K562 (cell line): ENCODE data around the gene EPX. TPM values are rescaled to one million over a fixed set of nuclear protein-coding genes. Genes with fewer than 3 reads are reported as not detected.

Source experiments
- ATAC-seq: fragments of 200-7000 bp; cut with Tn5 transposase; 3 replicates; pipeline ENCODE4 v1.9.1; 2020; ENCODE audit warnings: moderate library complexity
- BruUV-seq: library from RNA; stranded (reverse); fragments of 400-500 nt; replicated peaks from 2 replicates; lab custom pipeline; 2021; lab: Mats Ljungman, UMichigan
- CTCF ChIA-PET: fragments of 300-600 bp; formaldehyde crosslinking; extraction: SDS; loops from one replicate; lab custom pipeline; 2021; ENCODE audit warnings: low intra/inter-chr PET ratio; lab: Yijun Ruan, JAX
- POLR2A ChIA-PET: fragments of 300-600, 350-650 bp; sonication (Branson Sonifier 250); formaldehyde crosslinking; extraction: SDS; loops from one replicate; lab custom pipeline; 2021; ENCODE audit warnings: antibody characterized with exemption, inconsistent platforms; lab: Yijun Ruan, JAX
- DNase-seq, 4 experiments: peaks; one replicate each; pipeline versions ENCODE4 v3.0.0 to v3.0.0-alpha.2; 2011 to 2018; ENCODE audit warnings: low spot score in 3 of 4, mixed read lengths in 3 of 4; ENCODE audit errors: extremely low read depth in 1 of 4
- FAIRE-seq: peaks from 2 replicates; lab custom pipeline; 2011; peaks lifted over from hg19 to GRCh38; lab: Jason Lieb, UNC
- H2AFZ ChIP-seq: 2 replicates; pipeline ENCODE4 v1.6.0; 2011; ENCODE audit warnings: low read depth, low read length, control low read depth, inconsistent platforms
- H3K27ac ChIP-seq: fragments of 200-600 bp; 3 replicates; pipeline ENCODE4 v1.8.0; 2011; ENCODE audit warnings: low read depth, mild to moderate bottlenecking, control low read depth, inconsistent platforms, low read length, moderate library complexity, mixed read lengths; ENCODE audit errors: extremely low read depth
- H3K27me3 ChIP-seq, 2 experiments: fragments of 300-600 bp in 1 of 2; 2 replicates in 1 of 2; 3 replicates in 1 of 2; pipeline versions ENCODE4 v1.6.0 to v1.8.0; 2011; ENCODE audit warnings: inconsistent platforms in 2 of 2, low read length in 2 of 2, mild to moderate bottlenecking in 1 of 2, mixed read lengths in 1 of 2, moderate library complexity in 1 of 2; ENCODE audit not compliant: control insufficient read depth in 2 of 2, insufficient read depth in 2 of 2
- H3K36me3 ChIP-seq: fragments of 300-600 bp; 3 replicates; pipeline ENCODE4 v1.8.0; 2011; ENCODE audit warnings: mild to moderate bottlenecking, low read length, inconsistent platforms; ENCODE audit not compliant: control insufficient read depth, insufficient read depth
- H3K4me1 ChIP-seq, 2 experiments: fragments of 200-600 bp in 1 of 2; replicated peaks in 1 of 2; 2 replicates in 1 of 2; 3 replicates in 1 of 2; pipeline versions ENCODE4 v1.5.1 to v1.8.0; 2011; ENCODE audit warnings: inconsistent platforms in 2 of 2, low read length in 2 of 2, mild to moderate bottlenecking in 1 of 2, mixed read lengths in 1 of 2, moderate library complexity in 1 of 2; ENCODE audit not compliant: control insufficient read depth in 2 of 2, insufficient read depth in 2 of 2
- H3K4me2 ChIP-seq: 2 replicates; pipeline ENCODE4 v1.6.1; 2011; ENCODE audit warnings: low read length, control low read depth, inconsistent platforms, mixed read lengths; ENCODE audit not compliant: insufficient read depth
- H3K4me3 ChIP-seq: fragments of 200-600 bp; sonication (generic), shearing (Covaris generic); 2 replicates; pipeline ENCODE4 v1.5.1; 2016; ENCODE audit warnings: control low read depth, inconsistent platforms
- H3K79me2 ChIP-seq: fragments of 200-600 bp; 3 replicates; pipeline ENCODE4 v1.8.0; 2011; ENCODE audit warnings: low read length, inconsistent platforms; ENCODE audit not compliant: control insufficient read depth, insufficient read depth
- H3K9ac ChIP-seq, 2 experiments: 2 replicates each; pipeline versions ENCODE4 v1.6.0 to v1.6.1; 2011; ENCODE audit warnings: low read depth in 2 of 2, low read length in 2 of 2, control low read depth in 1 of 2, inconsistent platforms in 1 of 2, mild to moderate bottlenecking in 1 of 2, mixed read lengths in 1 of 2; ENCODE audit not compliant: insufficient read depth in 1 of 2
- H3K9me1 ChIP-seq: one replicate; pipeline ENCODE4 v1.6.0; 2011; ENCODE audit warnings: inconsistent platforms, mild to moderate bottlenecking, low read length, moderate library complexity; ENCODE audit not compliant: control insufficient read depth, insufficient read depth
- H3K9me3 ChIP-seq: replicated peaks from 2 replicates; pipeline ENCODE4 v1.5.1; 2011; ENCODE audit warnings: low read depth, low read length, inconsistent platforms; ENCODE audit not compliant: control insufficient read depth, insufficient read depth
- H4K20me1 ChIP-seq: replicated peaks from 2 replicates; pipeline ENCODE4 v1.6.1; 2011; ENCODE audit warnings: low read length, inconsistent platforms, mixed read lengths; ENCODE audit not compliant: control insufficient read depth, insufficient read depth
- DMBX1 ChIP-seq: fragments of 250-450 bp; sonication (Bioruptor Pico); IDR thresholded peaks from 2 replicates; pipeline ENCODE4 v1.8.0; 2022; ENCODE audit warnings: inconsistent platforms, mild to moderate bottlenecking, moderate library complexity, borderline replicate concordance
- HDAC2 ChIP-seq: fragments of 450-650 bp; IDR thresholded peaks from 2 replicates; pipeline ENCODE4 v1.6.1; 2016; ENCODE audit warnings: mild to moderate bottlenecking
- NBN ChIP-seq: fragments of 450-650 bp; IDR thresholded peaks from 2 replicates; pipeline ENCODE4 v1.6.1; 2016; ENCODE audit warnings: low read depth, mild to moderate bottlenecking
- NR1H2 ChIP-seq: sonication (generic); formaldehyde crosslinking; IDR thresholded peaks from 2 replicates; pipeline ENCODE4 v1.4.0; 2020; ENCODE audit warnings: mild to moderate bottlenecking, missing genetic modification reagents
- WGBS: fragments of 100-300 bp; shearing (Covaris generic); methylation state at CpG from one replicate; pipeline ENCODE4 v1.1.6; 2016; ENCODE audit warnings: low coverage, mixed read lengths; ENCODE audit not compliant: insufficient coverage; ENCODE audit errors: missing lambda C conversion rate; 5-methylcytosine and 5-hydroxymethylcytosine counted together
- in situ Hi-C: fragments of 300-500 bp; cut with MboI; formaldehyde crosslinking; loops from 4 replicates; pipeline ENCODE4 v1.15.0; 2018; ENCODE audit warnings: inconsistent platforms, mixed read lengths
- intact Hi-C: fragments of 100-400 bp; cut with micrococcal nuclease; formaldehyde crosslinking; loops from 2 replicates; pipeline ENCODE4 v1.14.2; 2022
- polyA plus RNA-seq, 8 experiments: library from polyadenylated mRNA; depleted of rRNA in 4 of 8; stranded (reverse) in 5 of 8; unstranded in 3 of 8; fragments of >200 nt; fragmentation: Nextera tagmentation in 2 of 8; fragmentation: Illumina TruSeq in 1 of 8; extraction: Ambion mirVana in 2 of 8; extraction: Trizol in 1 of 8; gene quantifications; 2 replicates each; pipeline versions ENCODE4 v1.2.1 to v1.2.3, GENCODE V29; 2011 to 2014; ENCODE audit warnings: inconsistent platforms in 1 of 8, missing spikeins in 1 of 8
- total RNA-seq, 7 experiments: library from RNA; depleted of rRNA in 6 of 7; stranded (reverse); fragments of >200 nt in 6 of 7; fragmentation: Illumina TruSeq in 2 of 7; extraction: Trizol in 2 of 7; gene quantifications; 2 replicates each; pipeline versions ENCODE4 v1.2.1 to v1.2.3, GENCODE V29; 2011 to 2021; ENCODE audit warnings: low replicate concordance in 1 of 7
- TF ChIP-seq, protein P1 (sequence below): sonication (generic); formaldehyde crosslinking; IDR thresholded peaks from 2 replicates; pipeline ENCODE4 v1.8.0; 2022; ENCODE audit warnings: mild to moderate bottlenecking, missing genetic modification reagents
- TF ChIP-seq, protein P2 (sequence below): fragments of 250-450 bp; sonication (Bioruptor Pico); IDR thresholded peaks from 2 replicates; pipeline ENCODE4 v1.4.0; 2020; ENCODE audit warnings: mild to moderate bottlenecking, moderate library complexity
- TF ChIP-seq, protein P3 (sequence below): fragments of 250-450 bp; sonication (Bioruptor Pico); IDR thresholded peaks from 2 replicates; pipeline ENCODE4 v1.4.0; 2020

Gene EPX
- total and polyA plus RNA-seq, 9 of the 15 experiments (the other 6 are each of a cell fraction or from before 2014, with no cell fraction given) = 0.07 to 0.33 (median 0.19) TPM; not detected in 3

DNA sequence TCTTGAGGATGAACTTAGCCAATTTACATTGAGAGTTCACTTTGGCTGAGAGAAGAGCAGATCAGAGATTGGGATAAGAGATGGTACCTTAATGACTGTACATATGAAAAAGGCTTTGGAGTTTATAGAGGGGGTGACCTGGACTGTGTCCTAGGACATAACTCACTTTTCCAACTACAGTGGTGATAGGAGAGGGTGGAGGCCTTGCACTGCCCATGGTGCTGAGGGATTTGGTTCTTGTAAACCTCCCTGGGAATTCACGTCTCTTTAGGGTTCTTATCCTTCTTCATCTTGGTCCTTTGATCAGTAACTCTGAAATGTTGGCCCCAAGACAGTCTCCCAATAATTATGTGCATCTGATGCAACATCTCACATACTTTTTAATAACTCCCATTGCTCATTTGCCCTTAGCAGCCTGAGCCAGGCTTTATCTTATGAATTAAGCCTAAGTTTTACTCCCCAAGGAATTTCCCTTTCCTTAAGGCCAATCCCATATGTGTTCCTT lies 44.5 kb upstream of the EPX start, which contains the start of gene OR4D1:
Gene OR4D1 (plus strand): TSS at position 455 of the 505 bp plus-strand sequence. CDS start 6,770 bp downstream, outside the sequence.
- in situ Hi-C loops = no loop called here
- Histone ChIP-seq H3K9ac (no peak within 1 kb of the TSS), H3K79me2 (no peaks in the 10 kb centered on the region), H4K20me1 (no peaks in the 10 kb centered on the region), H3K9me1 (no peaks in the 10 kb centered on the region), H3K9me3 (no peaks in the 10 kb centered on the region), H2AFZ (no peak within 1 kb of the TSS), H3K36me3 (no peaks in the 10 kb centered on the region), H3K27me3 (peaks cover 9% of the 10 kb centered on the region in 2 experiments; a peak in 3 of 5 replicates), H3K4me1 (no peaks in the 10 kb centered on the region), H3K4me3 (no peak within 1 kb of the TSS), H3K27ac (no peak within 1 kb of the TSS)
- POLR2A ChIA-PET = no interaction called here
- intact Hi-C loops = no loop called here
- CTCF ChIA-PET = no interaction called here
- 0% methylated on average over 1 of the region's 1 CpG for WGBS
- DNase-seq = no peak
- TF ChIP-seq DMBX1 (CRISPR knock-in tag) (no peak), NR1H2 (CRISPR knock-in tag) (no peak), HDAC2 (no peak), NBN (no peak)
- TF ChIP-seq, protein P1, sequence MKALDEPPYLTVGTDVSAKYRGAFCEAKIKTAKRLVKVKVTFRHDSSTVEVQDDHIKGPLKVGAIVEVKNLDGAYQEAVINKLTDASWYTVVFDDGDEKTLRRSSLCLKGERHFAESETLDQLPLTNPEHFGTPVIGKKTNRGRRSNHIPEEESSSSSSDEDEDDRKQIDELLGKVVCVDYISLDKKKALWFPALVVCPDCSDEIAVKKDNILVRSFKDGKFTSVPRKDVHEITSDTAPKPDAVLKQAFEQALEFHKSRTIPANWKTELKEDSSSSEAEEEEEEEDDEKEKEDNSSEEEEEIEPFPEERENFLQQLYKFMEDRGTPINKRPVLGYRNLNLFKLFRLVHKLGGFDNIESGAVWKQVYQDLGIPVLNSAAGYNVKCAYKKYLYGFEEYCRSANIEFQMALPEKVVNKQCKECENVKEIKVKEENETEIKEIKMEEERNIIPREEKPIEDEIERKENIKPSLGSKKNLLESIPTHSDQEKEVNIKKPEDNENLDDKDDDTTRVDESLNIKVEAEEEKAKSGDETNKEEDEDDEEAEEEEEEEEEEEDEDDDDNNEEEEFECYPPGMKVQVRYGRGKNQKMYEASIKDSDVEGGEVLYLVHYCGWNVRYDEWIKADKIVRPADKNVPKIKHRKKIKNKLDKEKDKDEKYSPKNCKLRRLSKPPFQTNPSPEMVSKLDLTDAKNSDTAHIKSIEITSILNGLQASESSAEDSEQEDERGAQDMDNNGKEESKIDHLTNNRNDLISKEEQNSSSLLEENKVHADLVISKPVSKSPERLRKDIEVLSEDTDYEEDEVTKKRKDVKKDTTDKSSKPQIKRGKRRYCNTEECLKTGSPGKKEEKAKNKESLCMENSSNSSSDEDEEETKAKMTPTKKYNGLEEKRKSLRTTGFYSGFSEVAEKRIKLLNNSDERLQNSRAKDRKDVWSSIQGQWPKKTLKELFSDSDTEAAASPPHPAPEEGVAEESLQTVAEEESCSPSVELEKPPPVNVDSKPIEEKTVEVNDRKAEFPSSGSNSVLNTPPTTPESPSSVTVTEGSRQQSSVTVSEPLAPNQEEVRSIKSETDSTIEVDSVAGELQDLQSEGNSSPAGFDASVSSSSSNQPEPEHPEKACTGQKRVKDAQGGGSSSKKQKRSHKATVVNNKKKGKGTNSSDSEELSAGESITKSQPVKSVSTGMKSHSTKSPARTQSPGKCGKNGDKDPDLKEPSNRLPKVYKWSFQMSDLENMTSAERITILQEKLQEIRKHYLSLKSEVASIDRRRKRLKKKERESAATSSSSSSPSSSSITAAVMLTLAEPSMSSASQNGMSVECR (CRISPR knock-in tag) = no peak
- TF ChIP-seq, protein P2, sequence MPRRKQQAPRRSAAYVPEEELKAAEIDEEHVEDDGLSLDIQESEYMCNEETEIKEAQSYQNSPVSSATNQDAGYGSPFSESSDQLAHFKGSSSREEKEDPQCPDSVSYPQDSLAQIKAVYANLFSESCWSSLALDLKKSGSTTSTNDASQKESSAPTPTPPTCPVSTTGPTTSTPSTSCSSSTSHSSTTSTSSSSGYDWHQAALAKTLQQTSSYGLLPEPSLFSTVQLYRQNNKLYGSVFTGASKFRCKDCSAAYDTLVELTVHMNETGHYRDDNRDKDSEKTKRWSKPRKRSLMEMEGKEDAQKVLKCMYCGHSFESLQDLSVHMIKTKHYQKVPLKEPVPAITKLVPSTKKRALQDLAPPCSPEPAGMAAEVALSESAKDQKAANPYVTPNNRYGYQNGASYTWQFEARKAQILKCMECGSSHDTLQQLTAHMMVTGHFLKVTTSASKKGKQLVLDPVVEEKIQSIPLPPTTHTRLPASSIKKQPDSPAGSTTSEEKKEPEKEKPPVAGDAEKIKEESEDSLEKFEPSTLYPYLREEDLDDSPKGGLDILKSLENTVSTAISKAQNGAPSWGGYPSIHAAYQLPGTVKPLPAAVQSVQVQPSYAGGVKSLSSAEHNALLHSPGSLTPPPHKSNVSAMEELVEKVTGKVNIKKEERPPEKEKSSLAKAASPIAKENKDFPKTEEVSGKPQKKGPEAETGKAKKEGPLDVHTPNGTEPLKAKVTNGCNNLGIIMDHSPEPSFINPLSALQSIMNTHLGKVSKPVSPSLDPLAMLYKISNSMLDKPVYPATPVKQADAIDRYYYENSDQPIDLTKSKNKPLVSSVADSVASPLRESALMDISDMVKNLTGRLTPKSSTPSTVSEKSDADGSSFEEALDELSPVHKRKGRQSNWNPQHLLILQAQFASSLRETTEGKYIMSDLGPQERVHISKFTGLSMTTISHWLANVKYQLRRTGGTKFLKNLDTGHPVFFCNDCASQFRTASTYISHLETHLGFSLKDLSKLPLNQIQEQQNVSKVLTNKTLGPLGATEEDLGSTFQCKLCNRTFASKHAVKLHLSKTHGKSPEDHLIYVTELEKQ (CRISPR knock-in tag) = no peak
- TF ChIP-seq, protein P3, sequence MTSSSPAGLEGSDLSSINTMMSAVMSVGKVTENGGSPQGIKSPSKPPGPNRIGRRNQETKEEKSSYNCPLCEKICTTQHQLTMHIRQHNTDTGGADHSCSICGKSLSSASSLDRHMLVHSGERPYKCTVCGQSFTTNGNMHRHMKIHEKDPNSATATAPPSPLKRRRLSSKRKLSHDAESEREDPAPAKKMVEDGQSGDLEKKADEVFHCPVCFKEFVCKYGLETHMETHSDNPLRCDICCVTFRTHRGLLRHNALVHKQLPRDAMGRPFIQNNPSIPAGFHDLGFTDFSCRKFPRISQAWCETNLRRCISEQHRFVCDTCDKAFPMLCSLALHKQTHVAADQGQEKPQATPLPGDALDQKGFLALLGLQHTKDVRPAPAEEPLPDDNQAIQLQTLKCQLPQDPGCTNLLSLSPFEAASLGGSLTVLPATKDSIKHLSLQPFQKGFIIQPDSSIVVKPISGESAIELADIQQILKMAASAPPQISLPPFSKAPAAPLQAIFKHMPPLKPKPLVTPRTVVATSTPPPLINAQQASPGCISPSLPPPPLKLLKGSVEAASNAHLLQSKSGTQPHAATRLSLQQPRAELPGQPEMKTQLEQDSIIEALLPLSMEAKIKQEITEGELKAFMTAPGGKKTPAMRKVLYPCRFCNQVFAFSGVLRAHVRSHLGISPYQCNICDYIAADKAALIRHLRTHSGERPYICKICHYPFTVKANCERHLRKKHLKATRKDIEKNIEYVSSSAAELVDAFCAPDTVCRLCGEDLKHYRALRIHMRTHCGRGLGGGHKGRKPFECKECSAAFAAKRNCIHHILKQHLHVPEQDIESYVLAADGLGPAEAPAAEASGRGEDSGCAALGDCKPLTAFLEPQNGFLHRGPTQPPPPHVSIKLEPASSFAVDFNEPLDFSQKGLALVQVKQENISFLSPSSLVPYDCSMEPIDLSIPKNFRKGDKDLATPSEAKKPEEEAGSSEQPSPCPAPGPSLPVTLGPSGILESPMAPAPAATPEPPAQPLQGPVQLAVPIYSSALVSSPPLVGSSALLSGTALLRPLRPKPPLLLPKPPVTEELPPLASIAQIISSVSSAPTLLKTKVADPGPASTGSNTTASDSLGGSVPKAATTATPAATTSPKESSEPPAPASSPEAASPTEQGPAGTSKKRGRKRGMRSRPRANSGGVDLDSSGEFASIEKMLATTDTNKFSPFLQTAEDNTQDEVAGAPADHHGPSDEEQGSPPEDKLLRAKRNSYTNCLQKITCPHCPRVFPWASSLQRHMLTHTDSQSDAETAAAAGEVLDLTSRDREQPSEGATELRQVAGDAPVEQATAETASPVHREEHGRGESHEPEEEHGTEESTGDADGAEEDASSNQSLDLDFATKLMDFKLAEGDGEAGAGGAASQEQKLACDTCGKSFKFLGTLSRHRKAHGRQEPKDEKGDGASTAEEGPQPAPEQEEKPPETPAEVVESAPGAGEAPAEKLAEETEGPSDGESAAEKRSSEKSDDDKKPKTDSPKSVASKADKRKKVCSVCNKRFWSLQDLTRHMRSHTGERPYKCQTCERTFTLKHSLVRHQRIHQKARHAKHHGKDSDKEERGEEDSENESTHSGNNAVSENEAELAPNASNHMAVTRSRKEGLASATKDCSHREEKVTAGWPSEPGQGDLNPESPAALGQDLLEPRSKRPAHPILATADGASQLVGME (CRISPR knock-in tag) = no peak
- TF ChIP-seq, all 486 proteins: peak for 0
- ATAC-seq = no peak
- no TSS peak for BruUV-seq
- no peak for FAIRE-seq
- H3K4me2 ChIP-seq = no peak within 1 kb of the TSS
